GM18858 (cell line): ENCODE results near the gene DUOXA2.
"Not testable (repeated sequence)": the region's sequence is repeated elsewhere in the genome, so short reads cannot be mapped to it uniquely, and the experiment has no call there.

Experiments
- ATAC-seq: cut with Tn5 transposase; IDR thresholded peaks from one replicate; pipeline ENCODE4 v1.9.1; 2021; ENCODE audit not compliant: unreplicated experiment

Gene DUOXA2

GRCh38 chr15:45114076-45114750, at the start of gene DUOXA2, which contains the start of gene DUOX2:
DUOXA2 (plus strand) TSS chr15:45114326; CDS start chr15:45114606, 280 bp downstream.
DUOX2 (minus strand) TSS chr15:45114172; CDS start chr15:45113411, 761 bp downstream.
- no peak for ATAC-seq

- ATAC-seq = no peak
These were observed 49.7 kb upstream of the DUOXA2 start for GRCh38 chr15:45064386-45064785.

GRCh38 chr15:45069942-45070360, 44.2 kb upstream of the DUOXA2 start:
- ATAC-seq = not testable (repeated sequence)

GRCh38 chr15:45073602-45074001, 40.5 kb upstream of the DUOXA2 start:
- not testable (repeated sequence) for ATAC-seq

- not testable (repeated sequence) for ATAC-seq
These were observed 38.4 kb upstream of the DUOXA2 start for GRCh38 chr15:45075440-45076320.

GRCh38 chr15:45077391-45077790, 36.7 kb upstream of the DUOXA2 start:
- ATAC-seq = not testable (repeated sequence)

GRCh38 chr15:45079201-45079600, 34.9 kb upstream of the DUOXA2 start:
- ATAC-seq = not testable (repeated sequence)

- not testable (repeated sequence) for ATAC-seq
These were observed 34.4 kb upstream of the DUOXA2 start for GRCh38 chr15:45079628-45080246.

- ATAC-seq = not testable (repeated sequence)
These were observed 33.5 kb upstream of the DUOXA2 start for GRCh38 chr15:45080593-45080992.

- not testable (repeated sequence) for ATAC-seq
These were observed 31.7 kb upstream of the DUOXA2 start for GRCh38 chr15:45082412-45082811.

- ATAC-seq = no peak
These were observed 30.9 kb upstream of the DUOXA2 start for GRCh38 chr15:45083223-45083622.

- ATAC-seq = no peak
These were observed 30.0 kb upstream of the DUOXA2 start for GRCh38 chr15:45084163-45084562.

GRCh38 chr15:45087513-45087912, 26.6 kb upstream of the DUOXA2 start:
- ATAC-seq = no peak

- no peak for ATAC-seq
These were observed 25.1 kb upstream of the DUOXA2 start for GRCh38 chr15:45088801-45089711.

- no peak for ATAC-seq
These were observed 24.3 kb upstream of the DUOXA2 start for GRCh38 chr15:45089712-45090373.

GRCh38 chr15:45091161-45091560, 23.0 kb upstream of the DUOXA2 start:
- no peak for ATAC-seq

- ATAC-seq = no peak
These were observed 22.6 kb upstream of the DUOXA2 start for GRCh38 chr15:45091576-45091975.

- ATAC-seq = no peak
These were observed 21.1 kb upstream of the DUOXA2 start for GRCh38 chr15:45093013-45093412.

GRCh38 chr15:45093622-45094357, 20.3 kb upstream of the DUOXA2 start:
- ATAC-seq = no peak
